H1 (cell line): ENCODE data around the gene PTPRD. TPM values are rescaled to one million over a fixed set of nuclear protein-coding genes. Genes with fewer than 3 reads are reported as not detected.

ENCODE experiments used
- CTCF ChIA-PET: fragments of 300-600 bp; sonication (Branson Sonifier 250); formaldehyde crosslinking; loops from one replicate; lab custom pipeline; 2021; ENCODE audit not compliant: partially characterized antibody; lab: Charles Lee
- POLR2A ChIA-PET: fragments of 300-600 bp; sonication (Branson Sonifier 250); formaldehyde crosslinking; loops from one replicate; lab custom pipeline; 2021; ENCODE audit warnings: inconsistent platforms; ENCODE audit not compliant: partially characterized antibody; lab: Charles Lee
- DNase-seq, 2 experiments: peaks; one replicate each; pipeline versions ENCODE4 v3.0.0 to v3.0.0-alpha.2; 2010 to 2022; ENCODE audit warnings: low spot score in 2 of 2, low read depth in 1 of 2, mixed read lengths in 1 of 2
- FAIRE-seq: peaks from 2 replicates; lab custom pipeline; 2011; peaks lifted over from hg19 to GRCh38; lab: Jason Lieb, UNC
- H2AFZ ChIP-seq: 2 replicates; pipeline ENCODE4 v1.8.1; 2012; ENCODE audit warnings: low read length, inconsistent platforms
- H2AK5ac ChIP-seq: 2 replicates; pipeline ENCODE4 v1.6.1; 2013; ENCODE audit warnings: low read depth, low read length
- H2BK120ac ChIP-seq: replicated peaks from 2 replicates; pipeline ENCODE3; 2013; ENCODE audit warnings: low read depth, low read length, inconsistent platforms
- H2BK12ac ChIP-seq: 2 replicates; pipeline ENCODE4 v1.6.1; 2013; ENCODE audit warnings: low read depth, low read length
- H2BK15ac ChIP-seq: 2 replicates; pipeline ENCODE4 v1.6.1; 2013; ENCODE audit warnings: low read length
- H2BK20ac ChIP-seq: 2 replicates; pipeline ENCODE4 v1.6.1; 2013; ENCODE audit warnings: low read length
- H2BK5ac ChIP-seq: 2 replicates; pipeline ENCODE4 v1.6.1; 2013; ENCODE audit warnings: low read depth, low read length
- H3K14ac ChIP-seq: 2 replicates; pipeline ENCODE4 v1.6.1; 2013; ENCODE audit warnings: inconsistent platforms; ENCODE audit not compliant: insufficient read length
- H3K18ac ChIP-seq: 2 replicates; pipeline ENCODE4 v1.6.1; 2013; ENCODE audit warnings: low read length; ENCODE audit errors: extremely low read depth
- H3K23ac ChIP-seq: 2 replicates; pipeline ENCODE4 v1.6.1; 2013; ENCODE audit warnings: inconsistent platforms; ENCODE audit not compliant: insufficient read length
- H3K23me2 ChIP-seq: 2 replicates; pipeline ENCODE4 v1.6.1; 2013; ENCODE audit warnings: low read depth, low read length
- H3K27ac ChIP-seq: 2 replicates; pipeline ENCODE4 v1.6.1; 2011; ENCODE audit warnings: low read depth, low read length, inconsistent platforms
- H3K27me3 ChIP-seq, 4 experiments: replicated peaks in 1 of 4; 1 replicate in 1 of 4; 2 replicates in 3 of 4; pipeline versions ENCODE4 v1.6.1 to v1.8.1; 2011 to 2013; ENCODE audit warnings: low read length in 3 of 4, mild to moderate bottlenecking in 3 of 4, inconsistent platforms in 2 of 4, mixed read lengths in 2 of 4, moderate library complexity in 1 of 4; ENCODE audit not compliant: control insufficient read depth in 3 of 4, insufficient read depth in 3 of 4; ENCODE audit errors: extremely low read depth in 1 of 4
- H3K36me3 ChIP-seq, 4 experiments: 2 replicates each; pipeline versions ENCODE4 v1.6.1 to v1.8.1; 2011 to 2013; ENCODE audit warnings: mild to moderate bottlenecking in 4 of 4, low read length in 3 of 4, moderate library complexity in 2 of 4, control low read depth in 1 of 4, inconsistent platforms in 1 of 4; ENCODE audit not compliant: insufficient read depth in 4 of 4, control insufficient read depth in 2 of 4
- H3K4ac ChIP-seq: replicated peaks from 2 replicates; pipeline ENCODE3; 2013; ENCODE audit warnings: low read length, low read depth, mixed read lengths, inconsistent platforms; ENCODE audit not compliant: insufficient read length
- H3K4me1 ChIP-seq, 4 experiments: replicated peaks in 1 of 4; 1 replicate in 1 of 4; 2 replicates in 3 of 4; pipeline versions ENCODE4 v1.6.1 to v1.8.1; 2011 to 2013; ENCODE audit warnings: low read length in 3 of 4, inconsistent platforms in 2 of 4, mixed read lengths in 1 of 4; ENCODE audit not compliant: insufficient read depth in 4 of 4, control insufficient read depth in 3 of 4
- H3K4me2 ChIP-seq, 2 experiments: 2 replicates each; pipeline versions ENCODE4 v1.6.1 to v1.8.1; 2011 to 2013; ENCODE audit warnings: low read depth in 2 of 2, low read length in 2 of 2, control low read depth in 1 of 2, inconsistent platforms in 1 of 2, mild to moderate bottlenecking in 1 of 2; ENCODE audit not compliant: insufficient read depth in 1 of 2
- H3K4me3 ChIP-seq, 4 experiments: fragments of 200-600, 300-600 bp in 1 of 4; sonication (generic), shearing (Covaris generic), sonication (Bioruptor Twin) in 1 of 4; 2 replicates each; pipeline versions ENCODE4 v1.5.1 to v1.8.1; 2011 to 2016; ENCODE audit warnings: low read length in 4 of 4, low read depth in 3 of 4, control low read depth in 2 of 4, inconsistent platforms in 2 of 4, mild to moderate bottlenecking in 2 of 4, mixed read lengths in 1 of 4, moderate library complexity in 1 of 4; ENCODE audit not compliant: insufficient read depth in 2 of 4; ENCODE audit errors: extremely low read depth in 1 of 4
- H3K56ac ChIP-seq: replicated peaks from 2 replicates; pipeline ENCODE3; 2013; ENCODE audit warnings: low read depth, mild to moderate bottlenecking, mixed read lengths, low read length, inconsistent platforms; ENCODE audit not compliant: insufficient read length
- H3K79me1 ChIP-seq: 2 replicates; pipeline ENCODE4 v1.6.1; 2013; ENCODE audit warnings: low read depth, low read length, control low read depth
- H3K79me2 ChIP-seq, 2 experiments: 2 replicates each; pipeline versions ENCODE4 v1.6.1 to v1.8.1; 2012 to 2013; ENCODE audit warnings: low read length in 2 of 2, mild to moderate bottlenecking in 2 of 2, inconsistent platforms in 1 of 2; ENCODE audit not compliant: insufficient read depth in 2 of 2, control insufficient read depth in 1 of 2
- H3K9ac ChIP-seq, 4 experiments: replicated peaks in 1 of 4; 1 replicate in 1 of 4; 2 replicates in 3 of 4; pipeline versions ENCODE4 v1.6.1 to v1.8.1; 2011 to 2013; ENCODE audit warnings: low read depth in 3 of 4, low read length in 3 of 4, control low read depth in 2 of 4, mild to moderate bottlenecking in 2 of 4, moderate library complexity in 2 of 4, inconsistent platforms in 1 of 4; ENCODE audit errors: extremely low read depth in 1 of 4
- H3K9me3 ChIP-seq, 2 experiments: 2 replicates each; pipeline versions ENCODE4 v1.6.1 to v1.8.1; 2012 to 2013; ENCODE audit warnings: mild to moderate bottlenecking in 2 of 2, moderate library complexity in 2 of 2, control low read depth in 1 of 2, inconsistent platforms in 1 of 2, low read depth in 1 of 2, low read length in 1 of 2, mixed read lengths in 1 of 2; ENCODE audit not compliant: insufficient read depth in 2 of 2
- H4K20me1 ChIP-seq, 2 experiments: replicated peaks in 1 of 2; 2 replicates each; pipeline versions ENCODE3 to v1.8.1; 2011 to 2013; ENCODE audit warnings: inconsistent platforms in 2 of 2, low read length in 2 of 2, mild to moderate bottlenecking in 1 of 2; ENCODE audit not compliant: insufficient read depth in 2 of 2, control insufficient read depth in 1 of 2
- H4K5ac ChIP-seq: 2 replicates; pipeline ENCODE4 v1.6.1; 2013; ENCODE audit warnings: low read length, low read depth, mixed read lengths, inconsistent platforms; ENCODE audit not compliant: insufficient read length
- H4K8ac ChIP-seq: 2 replicates; pipeline ENCODE4 v1.8.0; 2013; ENCODE audit warnings: mild to moderate bottlenecking, moderate library complexity, low read length, inconsistent platforms; ENCODE audit not compliant: insufficient read depth; ENCODE audit errors: extremely low read depth
- H4K91ac ChIP-seq: replicated peaks from 2 replicates; pipeline ENCODE3; 2013; ENCODE audit warnings: low read length, mixed read lengths, inconsistent platforms; ENCODE audit not compliant: insufficient read length
- SUZ12 ChIP-seq: fragments of 200-600 bp; sonication (generic); IDR thresholded peaks from 2 replicates; pipeline ENCODE4 v1.6.1; 2012; ENCODE audit warnings: mild to moderate bottlenecking, inconsistent platforms, low read length, moderate library complexity, mixed read lengths
- WGBS, 2 experiments: shearing (Covaris generic) in 1 of 2; methylation state at CpG; one replicate each; pipeline versions ENCODE4 v1.1.6 to v1.1.7; 2013 to 2015; ENCODE audit warnings: low lambda C conversion rate in 2 of 2, mixed read lengths in 2 of 2, inconsistent platforms in 1 of 2, low coverage in 1 of 2, missing lambda C conversion rate in 1 of 2; ENCODE audit not compliant: insufficient replicate concordance in 2 of 2, insufficient coverage in 1 of 2, insufficient read length in 1 of 2; ENCODE audit errors: extremely low coverage in 1 of 2, missing lambda C conversion rate in 1 of 2; 5-methylcytosine and 5-hydroxymethylcytosine counted together
- polyA plus RNA-seq, 7 experiments: library from polyadenylated mRNA; depleted of rRNA in 3 of 7; stranded (reverse) in 5 of 7; unstranded in 2 of 7; fragments of >200 nt in 5 of 7; fragments of 200-250 nt in 2 of 7; gene quantifications; 1 replicate in 5 of 7; 2 replicates in 1 of 7; 4 replicates in 1 of 7; pipeline versions ENCODE4 v1.2.1 to v1.2.3, GENCODE V29; 2011 to 2013; ENCODE audit warnings: missing spikeins in 2 of 7, mixed read lengths in 2 of 7
- total RNA-seq: library from RNA; stranded (reverse); fragmentation: NEBNext Ultra II Directional; extraction: Animal tissue kit (Norgen Biotek cat#: 25700); gene quantifications from 2 replicates; pipeline ENCODE4 v1.2.1, GENCODE V29; 2021

Gene PTPRD
- total and polyA plus RNA-seq, 2 of the 8 experiments (the other 6 are each of a cell fraction or from before 2014, with no cell fraction given) = 17.2 to 77.0 TPM

DNA sequence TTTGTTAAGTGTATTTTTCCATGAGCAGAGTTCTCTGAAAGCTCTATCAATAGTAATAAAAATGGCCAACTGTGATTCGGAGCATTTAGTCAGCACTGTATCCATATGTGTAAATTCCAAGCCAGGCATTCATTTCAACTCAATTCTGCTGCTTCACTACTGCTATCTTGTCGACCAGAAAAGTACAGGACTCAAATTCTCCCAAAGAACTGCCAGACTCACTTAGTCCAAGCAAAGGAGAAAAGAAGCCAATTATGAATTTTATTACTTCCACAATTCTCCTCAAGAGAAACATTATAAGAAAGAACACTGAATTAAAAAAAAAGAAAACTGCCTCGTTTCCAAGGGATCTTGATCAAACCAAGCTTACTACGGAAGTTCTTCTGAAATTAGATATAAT lies 1906.9 kb downstream of the PTPRD start:
- no peak for DNase-seq
- no peak overlapping the region for H2BK15ac ChIP-seq
- no peak overlapping the region for H3K18ac ChIP-seq
- H2AK5ac ChIP-seq = no peak overlapping the region
- no peak overlapping the region for H3K4me2 ChIP-seq
- H3K56ac ChIP-seq = no peak overlapping the region
- POLR2A ChIA-PET = interaction anchor here (0.6 kb wide), 1 partner anchor 52 kb away, joined by 6 read pairs; no protein-coding TSS in a partner anchor
- no peak overlapping the region for H3K23ac ChIP-seq
- no peaks in the 10 kb centered on the region for H3K23me2 ChIP-seq
- H4K20me1 ChIP-seq = no peaks in the 10 kb centered on the region
- H3K36me3 ChIP-seq = no peaks in the 10 kb centered on the region
- H2AFZ ChIP-seq = no peak overlapping the region
- 92% methylated on average over 4 of the region's 4 CpGs; no CpG with 5 or more reads in 1 of the 2 experiments for WGBS, 2 experiments
- no peak overlapping the region for H4K91ac ChIP-seq
- no peak overlapping the region for H3K14ac ChIP-seq
- no peak for TF ChIP-seq SUZ12
- TF ChIP-seq, all 59 proteins: peak for 0
- no peak overlapping the region for H3K4ac ChIP-seq
- H3K27me3 ChIP-seq = no peaks in the 10 kb centered on the region
- CTCF ChIA-PET = interaction anchor here (0.7 to 1.7 kb wide), 4 partner anchors 12 to 57 kb away, joined by 3 to 6 read pairs (median 4); no protein-coding TSS in a partner anchor
- no peak overlapping the region for H3K4me3 ChIP-seq
- H2BK20ac ChIP-seq = no peak overlapping the region
- H3K9ac ChIP-seq = no peak overlapping the region
- H3K27ac ChIP-seq = no peak overlapping the region
- H4K5ac ChIP-seq = no peak overlapping the region
- no peak overlapping the region for H2BK120ac ChIP-seq
- H2BK12ac ChIP-seq = no peak overlapping the region
- no peak overlapping the region for H4K8ac ChIP-seq
- H3K9me3 ChIP-seq = no peaks in the 10 kb centered on the region
- no peaks in the 10 kb centered on the region; a peak in 1 of 4 replicates for H3K79me2 ChIP-seq
- peaks cover 0 to 4% (median 1%) of the 10 kb centered on the region in 4 experiments; a peak in 3 of 7 replicates for H3K4me1 ChIP-seq
- H2BK5ac ChIP-seq = no peak overlapping the region
- FAIRE-seq = no peak
- no peaks in the 10 kb centered on the region for H3K79me1 ChIP-seq
